ENCODE measurements around the gene ATP5MK. TPM values are rescaled to one million over a fixed set of nuclear protein-coding genes. Genes with fewer than 3 reads are reported as not detected.

ATP5MK gene
- total RNA-seq, 1 donor from 2014 or later, result 300 TPM

- Mint-ChIP-seq H3K27me3 (no peaks in the 10 kb centered on the region), H3K27ac (peak overlapping the region; percentile 88), H3K4me1 (ENCODE audit: unreplicated experiment) (peaks cover 29% of the 10 kb centered on the region), H3K36me3 (peaks cover 16% of the 10 kb centered on the region), H3K4me3 (peak overlapping the region; percentile 95), H3K9me3 (peaks cover 3% of the 10 kb centered on the region)
- DNase-seq (ENCODE audit: extremely low spot score, unreplicated experiment), result no peak
- TF ChIP-seq CTCF (conservative IDR thresholded peaks at IDR 0.05), result no peak
Measured at GRCh38 chr10:103395754-103396066, 565 bp downstream of the ATP5MK start.

- H3K27me3 Mint-ChIP-seq, result no peaks in the 10 kb centered on the region
- H3K9me3 Mint-ChIP-seq, result peaks cover 3% of the 10 kb centered on the region
- peaks cover 29% of the 10 kb centered on the region for H3K4me1 Mint-ChIP-seq (ENCODE audit: unreplicated experiment)
- H3K27ac Mint-ChIP-seq, result no peak overlapping the region
- H3K4me3 Mint-ChIP-seq, result peak overlapping the region; percentile 83
- no peak for TF ChIP-seq CTCF (conservative IDR thresholded peaks at IDR 0.05)
- peaks cover 14% of the 10 kb centered on the region for H3K36me3 Mint-ChIP-seq
- no peak for DNase-seq (ENCODE audit: extremely low spot score, unreplicated experiment)
Measured at GRCh38 chr10:103394180-103394579, 2.1 kb downstream of the ATP5MK start.

- Mint-ChIP-seq H3K9me3 (no peaks in the 10 kb centered on the region), H3K27ac (no peak overlapping the region), H3K27me3 (no peaks in the 10 kb centered on the region), H3K36me3 (peaks cover 7% of the 10 kb centered on the region), H3K4me1 (ENCODE audit: unreplicated experiment) (no peaks in the 10 kb centered on the region), H3K4me3 (no peak overlapping the region)
- DNase-seq (ENCODE audit: extremely low spot score, unreplicated experiment), result no peak
- no peak for TF ChIP-seq CTCF (conservative IDR thresholded peaks at IDR 0.05)
Measured at GRCh38 chr10:103382769-103383168, 13.5 kb downstream of the ATP5MK start.

- no peak for TF ChIP-seq CTCF (conservative IDR thresholded peaks at IDR 0.05)
- H3K27me3 Mint-ChIP-seq, result no peaks in the 10 kb centered on the region
- H3K9me3 Mint-ChIP-seq, result no peaks in the 10 kb centered on the region
- peaks cover 3% of the 10 kb centered on the region for H3K4me1 Mint-ChIP-seq (ENCODE audit: unreplicated experiment)
- peaks cover 9% of the 10 kb centered on the region for H3K36me3 Mint-ChIP-seq
- no peak overlapping the region for H3K4me3 Mint-ChIP-seq
- no peak for DNase-seq (ENCODE audit: extremely low spot score, unreplicated experiment)
- no peak overlapping the region for H3K27ac Mint-ChIP-seq
Measured at GRCh38 chr10:103374263-103374662, 22.0 kb downstream of the ATP5MK start.

GRCh38 chr10:103373544-103373943, 22.7 kb downstream of the ATP5MK start:
- H3K4me3 Mint-ChIP-seq, result no peak overlapping the region

More at GRCh38 chr10:103373544-103373943, 22.7 kb downstream of the ATP5MK start:
- DNase-seq (ENCODE audit: extremely low spot score, unreplicated experiment), result no peak
- TF ChIP-seq CTCF (conservative IDR thresholded peaks at IDR 0.05), result no peak
- H3K9me3 Mint-ChIP-seq, result no peaks in the 10 kb centered on the region
- no peaks in the 10 kb centered on the region for H3K27me3 Mint-ChIP-seq
- H3K4me1 Mint-ChIP-seq (ENCODE audit: unreplicated experiment), result peaks cover 6% of the 10 kb centered on the region
- H3K27ac Mint-ChIP-seq, result no peak overlapping the region
- H3K36me3 Mint-ChIP-seq, result peaks cover 9% of the 10 kb centered on the region
